Effector memory CD4-positive, alpha-beta T cell (primary cell): Measurements from ENCODE around the gene NAT14.
"Not testable (repeated sequence)": the region's sequence is repeated elsewhere in the genome, so short reads cannot be mapped to it uniquely, and the experiment has no call there.

Source experiments
- DNase-seq, 3 donors: peaks; one replicate each; pipeline ENCODE4 v3.0.0-alpha.2; 2020
- H3K27ac ChIP-seq: 2 replicates; pipeline ENCODE4 v1.7.0; 2013; ENCODE audit warnings: mild to moderate bottlenecking, low read length, moderate library complexity; ENCODE audit not compliant: insufficient read depth, poor library complexity, severe bottlenecking
- H3K27me3 ChIP-seq: replicated peaks from 2 replicates; pipeline ENCODE4 v1.7.0; 2013; ENCODE audit warnings: mild to moderate bottlenecking, low read length; ENCODE audit not compliant: insufficient read depth, control insufficient read depth, poor library complexity, severe bottlenecking
- H3K36me3 ChIP-seq: 2 replicates; pipeline ENCODE4 v1.7.0; 2013; ENCODE audit warnings: mild to moderate bottlenecking, low read length, moderate library complexity; ENCODE audit not compliant: control insufficient read depth, insufficient read depth
- H3K4me1 ChIP-seq: 2 replicates; pipeline ENCODE4 v1.7.0; 2013; ENCODE audit warnings: low read length, mild to moderate bottlenecking; ENCODE audit not compliant: control insufficient read depth, insufficient read depth, poor library complexity, severe bottlenecking
- H3K4me3 ChIP-seq: 2 replicates; pipeline ENCODE4 v1.7.0; 2013; ENCODE audit warnings: low read length, low read depth, mild to moderate bottlenecking; ENCODE audit not compliant: insufficient read depth, poor library complexity, severe bottlenecking
- H3K9me3 ChIP-seq: 2 replicates; pipeline ENCODE4 v1.7.0; 2013; ENCODE audit warnings: mild to moderate bottlenecking, low read length, moderate library complexity; ENCODE audit not compliant: control insufficient read depth

NAT14 gene

DNA sequence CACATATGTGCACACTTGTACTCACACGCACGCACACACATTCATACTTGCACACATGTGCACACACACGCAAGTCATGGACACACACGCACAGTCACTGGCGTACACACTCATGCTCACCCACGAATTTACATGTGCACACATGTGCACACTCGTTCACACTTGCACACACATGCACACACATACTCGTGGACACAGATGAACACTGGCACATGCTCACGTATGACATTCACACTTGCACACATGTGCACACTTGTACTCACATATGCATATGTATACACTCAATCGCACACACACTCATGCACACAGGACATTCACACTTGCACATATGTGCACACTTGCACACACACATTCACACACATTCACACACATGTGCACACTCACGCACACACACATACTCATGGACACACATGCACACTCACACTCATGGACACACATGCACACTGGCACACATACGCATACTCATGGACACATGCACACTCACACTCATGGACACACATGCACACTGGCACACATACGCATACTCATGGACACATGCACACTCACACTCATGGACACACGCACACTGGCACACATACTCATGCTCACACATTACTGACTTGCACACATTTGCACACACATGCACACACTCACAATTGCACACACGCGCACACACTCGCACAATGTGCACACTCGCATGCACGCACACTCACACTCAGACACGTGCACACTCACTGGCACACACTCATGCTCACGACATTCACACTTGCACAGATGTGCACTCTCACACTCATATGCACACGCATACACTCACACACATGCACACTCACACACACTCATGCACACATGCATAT lies 42.4 kb downstream of the NAT14 start:
- Histone ChIP-seq H3K36me3 (no peaks in the 10 kb centered on the region), H3K9me3 (no peaks in the 10 kb centered on the region), H3K27me3 (no peaks in the 10 kb centered on the region), H3K4me1 (no peaks in the 10 kb centered on the region), H3K27ac (no peak overlapping the region), H3K4me3 (no peak overlapping the region)
- no peak for DNase-seq

DNA sequence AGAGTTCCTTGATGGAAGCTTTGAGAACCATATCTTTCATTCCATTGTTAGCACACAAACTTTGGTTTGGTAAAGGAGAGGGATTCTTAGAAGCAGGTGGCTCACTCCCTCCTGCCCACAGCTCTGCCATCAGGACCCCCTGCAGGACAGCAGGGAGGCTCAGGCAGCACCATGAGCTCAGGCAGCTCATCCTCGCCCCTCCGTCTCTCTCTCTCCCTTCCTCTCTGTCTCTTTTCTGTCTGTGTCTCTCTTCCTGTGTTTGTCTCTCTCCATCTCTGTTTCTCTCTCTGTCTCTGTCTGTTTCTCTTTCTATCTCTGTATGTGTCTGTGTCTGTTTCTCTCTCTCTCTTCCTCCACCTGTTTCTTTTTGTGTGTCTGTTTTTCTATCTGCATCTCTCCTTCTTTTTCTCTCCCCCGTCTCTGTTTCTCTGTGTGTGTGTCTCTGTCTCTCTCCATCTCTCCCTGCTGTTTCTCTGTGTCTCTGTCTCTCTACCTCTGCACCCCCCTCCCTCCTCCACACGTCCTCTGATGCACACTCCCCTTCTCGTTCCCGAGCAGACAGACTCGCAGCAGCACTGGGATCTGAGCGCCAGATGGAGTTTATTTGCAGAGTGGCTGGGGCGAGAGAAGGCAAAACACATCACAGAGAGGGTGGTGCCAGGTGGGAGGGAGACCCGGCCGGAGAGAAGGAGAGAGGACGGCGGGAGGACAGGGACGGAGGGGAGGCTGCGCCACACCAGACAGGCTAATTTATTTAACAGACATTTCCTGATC lies 43.2 kb downstream of the NAT14 start:
- Histone ChIP-seq H3K27me3 (no peaks in the 10 kb centered on the region), H3K4me1 (no peaks in the 10 kb centered on the region), H3K27ac (no peak overlapping the region), H3K36me3 (no peaks in the 10 kb centered on the region), H3K9me3 (no peaks in the 10 kb centered on the region), H3K4me3 (no peak overlapping the region)
- no peak for DNase-seq

DNA sequence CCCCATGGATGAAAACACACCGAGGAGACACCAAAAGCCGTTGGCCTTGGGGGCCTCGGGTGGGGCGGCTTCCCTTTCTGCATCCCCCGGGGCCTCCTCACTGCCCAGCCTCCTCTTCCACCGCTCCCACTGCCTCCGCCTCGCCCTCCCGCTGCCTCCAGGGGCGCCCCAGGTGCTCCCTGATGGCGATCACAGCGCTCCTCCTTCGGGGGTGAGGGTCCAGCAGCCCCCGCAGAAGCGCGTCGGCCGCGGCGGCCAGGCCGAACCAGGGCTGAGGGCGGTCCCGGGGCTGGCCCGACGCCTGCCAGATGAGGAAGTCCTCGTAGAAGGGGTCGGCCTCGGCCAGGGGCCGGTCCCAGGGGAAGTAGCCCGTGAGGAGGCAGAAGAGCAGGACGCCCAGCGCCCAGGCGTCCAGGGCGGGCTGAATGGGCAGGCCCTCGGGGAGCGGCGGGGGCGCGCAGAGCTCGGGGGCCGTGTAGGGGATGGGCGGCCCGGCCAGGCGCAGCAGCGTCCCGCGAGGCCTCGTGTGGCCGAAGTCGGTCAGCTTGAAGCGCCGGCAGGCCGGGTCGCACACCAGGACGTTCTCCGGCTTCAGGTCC lies 44.7 kb downstream of the NAT14 start:
- no peaks in the 10 kb centered on the region for H3K36me3 ChIP-seq
- no peaks in the 10 kb centered on the region for H3K27me3 ChIP-seq
- no peak overlapping the region for H3K4me3 ChIP-seq
- H3K9me3 ChIP-seq: no peaks in the 10 kb centered on the region
- DNase-seq: no peak
- H3K27ac ChIP-seq: no peak overlapping the region
- no peaks in the 10 kb centered on the region for H3K4me1 ChIP-seq

DNA sequence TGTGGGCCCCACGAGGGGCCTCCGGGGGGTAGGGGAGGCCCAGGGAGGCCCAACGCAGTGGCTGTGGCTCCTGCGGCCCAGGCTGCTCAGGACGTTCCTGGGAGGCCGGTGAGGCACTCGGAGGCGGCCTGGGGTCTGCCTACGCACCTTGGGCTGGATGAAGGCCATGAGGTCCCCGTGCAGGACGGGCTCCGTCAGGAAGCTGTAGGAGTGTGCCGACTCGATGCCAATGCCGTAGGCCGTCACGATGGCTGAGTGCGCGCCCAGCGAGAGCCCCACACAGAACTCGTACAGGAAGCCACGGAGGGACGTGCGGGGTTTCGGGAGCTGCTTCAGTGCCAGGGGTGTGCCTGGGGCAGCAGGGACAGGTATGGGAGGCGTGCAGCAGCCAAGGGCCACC lies 46.0 kb downstream of the NAT14 start:
- no peak overlapping the region for H3K27ac ChIP-seq
- H3K36me3 ChIP-seq: no peaks in the 10 kb centered on the region
- DNase-seq: no peak
- H3K27me3 ChIP-seq: no peaks in the 10 kb centered on the region
- no peaks in the 10 kb centered on the region for H3K4me1 ChIP-seq
- no peak overlapping the region for H3K4me3 ChIP-seq
- no peaks in the 10 kb centered on the region for H3K9me3 ChIP-seq

DNA sequence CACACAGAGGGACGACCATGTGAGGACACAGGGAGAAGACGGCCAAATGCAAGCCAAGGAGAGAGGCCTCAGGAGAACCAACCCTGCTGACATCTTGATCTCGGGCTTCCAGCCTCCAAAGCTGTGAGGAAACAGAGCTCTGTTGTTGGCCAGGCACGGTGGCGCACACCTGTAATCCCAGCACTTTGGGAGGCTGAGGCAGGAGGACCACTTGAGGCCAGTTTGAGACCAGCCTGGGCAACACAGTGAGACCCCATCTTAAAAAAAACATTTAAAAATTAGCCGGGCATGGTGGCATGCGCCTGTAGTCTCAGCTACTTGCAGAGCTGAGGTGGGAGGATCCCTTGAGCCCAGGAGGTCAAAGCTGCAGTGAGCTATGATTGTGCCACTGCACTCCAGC lies 49.3 kb downstream of the NAT14 start:
- H3K27me3 ChIP-seq, H3K4me1 ChIP-seq, H3K36me3 ChIP-seq, DNase-seq, H3K9me3 ChIP-seq, H3K4me3 ChIP-seq, H3K27ac ChIP-seq: not testable (repeated sequence)

DNA sequence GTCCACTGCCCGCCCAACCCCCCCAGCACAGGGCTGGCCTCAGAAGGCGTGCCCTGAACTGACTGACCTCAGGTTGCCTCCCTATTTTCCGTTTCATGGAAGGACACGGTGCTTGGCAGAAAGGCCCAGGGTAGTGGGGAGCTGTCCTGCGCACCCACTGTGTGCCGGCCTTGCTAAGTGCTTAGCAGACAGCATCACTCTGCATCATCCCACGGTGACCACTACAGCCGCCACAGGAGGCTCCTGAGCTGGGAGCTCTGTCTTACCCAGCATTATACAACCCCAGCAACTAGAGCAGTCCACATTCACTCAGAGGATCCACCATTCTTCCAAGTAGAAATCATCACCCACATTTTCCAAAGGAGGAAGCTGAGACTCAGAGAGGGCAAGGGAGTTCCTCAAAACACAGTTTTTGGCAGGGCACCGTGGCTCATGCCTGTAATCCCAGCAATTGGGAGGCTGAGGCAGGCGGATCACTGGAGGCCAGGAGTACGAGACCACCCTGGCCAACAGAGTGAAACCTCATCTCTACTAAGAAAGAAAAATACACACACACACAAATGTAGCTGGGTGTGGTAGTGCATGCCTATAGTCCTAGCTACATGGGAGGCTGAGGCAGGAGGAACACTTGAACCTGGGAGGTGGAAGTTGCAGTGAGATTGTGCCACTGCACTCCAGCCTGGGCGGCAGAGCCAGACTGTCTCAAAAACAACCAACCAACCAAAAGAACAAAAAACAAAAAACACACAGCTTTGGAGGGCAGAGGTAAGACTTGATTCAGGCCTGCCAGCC lies 50.4 kb downstream of the NAT14 start:
- Histone ChIP-seq H3K27ac (no peak overlapping the region), H3K27me3 (no peaks in the 10 kb centered on the region), H3K4me3 (no peak overlapping the region), H3K36me3 (no peaks in the 10 kb centered on the region), H3K9me3 (no peaks in the 10 kb centered on the region), H3K4me1 (no peaks in the 10 kb centered on the region)
- DNase-seq: no peak

DNA sequence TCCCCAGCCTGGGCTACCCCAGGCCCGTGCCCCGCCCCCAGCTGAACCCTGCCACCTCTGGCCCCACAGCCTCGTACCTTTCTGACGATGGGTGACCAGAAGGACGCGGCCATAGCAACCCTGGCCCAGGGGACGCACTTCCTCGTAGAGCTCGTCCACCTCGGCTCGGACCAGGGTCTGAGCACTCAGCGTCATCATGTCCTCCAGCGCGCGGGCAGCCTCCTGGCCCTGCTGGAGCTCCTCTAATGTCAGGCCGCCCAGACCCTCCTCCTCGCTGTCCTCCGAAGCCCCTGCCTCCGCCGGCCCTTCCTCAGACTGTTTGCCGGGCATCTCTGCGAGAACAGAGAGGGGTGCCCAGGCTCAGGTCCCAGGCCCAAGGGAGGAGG lies 51.0 kb downstream of the NAT14 start:
- Histone ChIP-seq H3K9me3 (no peaks in the 10 kb centered on the region), H3K27me3 (no peaks in the 10 kb centered on the region), H3K36me3 (no peaks in the 10 kb centered on the region), H3K4me3 (no peak overlapping the region), H3K27ac (no peak overlapping the region), H3K4me1 (no peaks in the 10 kb centered on the region)
- no peak for DNase-seq

DNA sequence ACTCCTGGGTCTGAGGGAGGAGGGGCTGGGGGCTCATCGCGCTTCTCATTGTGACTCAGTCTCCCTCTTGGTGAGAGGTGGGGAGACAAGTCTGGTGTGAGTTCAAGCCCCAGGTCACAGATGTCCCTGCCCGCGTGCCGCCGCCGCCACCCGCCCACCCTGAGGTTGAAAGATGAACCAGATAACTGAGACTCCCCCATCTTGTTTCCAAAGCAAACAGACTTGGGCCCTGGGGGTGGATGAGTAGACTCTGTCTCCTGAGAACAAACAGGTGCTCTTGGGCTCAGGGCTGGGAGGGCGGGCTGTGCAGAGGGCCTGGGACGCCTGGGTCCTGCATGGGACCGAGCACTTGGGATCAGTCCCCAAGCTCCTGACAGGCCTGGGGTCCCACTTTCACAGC lies 51.4 kb downstream of the NAT14 start:
- no peak for DNase-seq
- H3K36me3 ChIP-seq: no peaks in the 10 kb centered on the region
- no peaks in the 10 kb centered on the region for H3K9me3 ChIP-seq
- H3K4me1 ChIP-seq: no peaks in the 10 kb centered on the region
- H3K27ac ChIP-seq: no peak overlapping the region
- no peak overlapping the region for H3K4me3 ChIP-seq
- H3K27me3 ChIP-seq: no peaks in the 10 kb centered on the region
